HepG2 (cell line): ENCODE results near the gene RBBP8NL. TPM values are rescaled to one million over a fixed set of nuclear protein-coding genes. Genes with fewer than 3 reads are reported as not detected.

ENCODE experiments used
- CBX1 ChIP-seq: IDR thresholded peaks from one replicate; pipeline ENCODE4 v1.6.1; 2016; ENCODE audit warnings: antibody characterized with exemption, low read depth
- EED ChIP-seq: sonication (generic); formaldehyde crosslinking; IDR thresholded peaks from 2 replicates; pipeline ENCODE4 v1.5.0; 2020; ENCODE audit warnings: mild to moderate bottlenecking, missing genetic modification reagents
- GABPA ChIP-seq, 2 experiments: IDR thresholded peaks; 2 replicates each; pipeline ENCODE4 v1.6.1; 2011 to 2016; ENCODE audit warnings: low read depth in 2 of 2, low read length in 1 of 2, missing biosample characterization in 1 of 2, missing genetic modification characterization in 1 of 2
- HMGXB4 ChIP-seq, 2 experiments: sonication (generic) in 1 of 2; formaldehyde crosslinking in 1 of 2; IDR thresholded peaks; 2 replicates each; pipeline versions ENCODE4 v1.4.0 to v1.6.1; 2018 to 2020; ENCODE audit warnings: missing genetic modification reagents in 2 of 2, borderline replicate concordance in 1 of 2, low read depth in 1 of 2, mild to moderate bottlenecking in 1 of 2, missing biosample characterization in 1 of 2
- IRX3 ChIP-seq: sonication (generic); formaldehyde crosslinking; IDR thresholded peaks from 2 replicates; pipeline ENCODE4 v1.8.1; 2023; ENCODE audit warnings: mild to moderate bottlenecking, low read depth, missing genetic modification reagents, borderline replicate concordance
- SRY ChIP-seq: sonication (generic); formaldehyde crosslinking; IDR thresholded peaks from 2 replicates; pipeline ENCODE4 v1.8.0; 2022; ENCODE audit warnings: mild to moderate bottlenecking, missing genetic modification reagents
- THAP8 ChIP-seq: sonication (generic); formaldehyde crosslinking; IDR thresholded peaks from 2 replicates; pipeline ENCODE4 v1.5.1; 2020; ENCODE audit warnings: missing genetic modification reagents, mild to moderate bottlenecking, borderline replicate concordance
- U2AF2 ChIP-seq: fragments of 200-400 bp; formaldehyde crosslinking; IDR thresholded peaks from 2 replicates; pipeline ENCODE4 v1.6.1; 2017; ENCODE audit warnings: low read depth, mild to moderate bottlenecking, low read length
- ZBTB7A ChIP-seq: sonication (generic); formaldehyde crosslinking; IDR thresholded peaks from 2 replicates; pipeline ENCODE4 v1.8.0; 2022; ENCODE audit warnings: mild to moderate bottlenecking, missing genetic modification reagents
- ZFX ChIP-seq: sonication (generic); formaldehyde crosslinking; IDR thresholded peaks from 2 replicates; pipeline ENCODE4 v1.4.0; 2020; ENCODE audit warnings: mild to moderate bottlenecking, low read depth, missing genetic modification reagents, moderate library complexity
- ZNF589 ChIP-seq: sonication (generic); formaldehyde crosslinking; conservative IDR thresholded peaks from 2 replicates; pipeline ENCODE4 v1.8.0; 2022; ENCODE audit warnings: mild to moderate bottlenecking, moderate library complexity, missing genetic modification reagents
- ZNF605 ChIP-seq: sonication (generic); formaldehyde crosslinking; IDR thresholded peaks from 2 replicates; pipeline ENCODE4 v1.8.0; 2022; ENCODE audit warnings: mild to moderate bottlenecking, missing genetic modification reagents
- ZNF75D ChIP-seq: sonication (generic); formaldehyde crosslinking; IDR thresholded peaks from 2 replicates; pipeline ENCODE4 v1.8.1; 2023; ENCODE audit warnings: missing genetic modification reagents, mild to moderate bottlenecking, borderline replicate concordance
- ZNF788 ChIP-seq: sonication (generic); formaldehyde crosslinking; IDR thresholded peaks from 2 replicates; pipeline ENCODE4 v1.5.0; 2020; ENCODE audit warnings: mild to moderate bottlenecking, missing genetic modification reagents, borderline replicate concordance
- polyA plus RNA-seq, 8 experiments: library from polyadenylated mRNA; depleted of rRNA in 3 of 8; stranded (reverse) in 7 of 8; unstranded in 1 of 8; fragments of >200 nt; fragmentation: Illumina TruSeq in 4 of 8; extraction: Trizol in 4 of 8; gene quantifications; 2 replicates each; pipeline versions ENCODE4 v1.2.1 to v1.2.3, GENCODE V29; 2011 to 2016; ENCODE audit warnings: low read depth in 4 of 8, missing spikeins in 1 of 8, mixed read lengths in 1 of 8; ENCODE audit not compliant: insufficient read depth in 1 of 8
- total RNA-seq, 5 experiments: library from RNA; depleted of rRNA; stranded (reverse); fragments of >200 nt; fragmentation: Illumina TruSeq; extraction: Trizol; gene quantifications; 2 replicates each; pipeline ENCODE4 v1.2.3, GENCODE V29; 2016; ENCODE audit warnings: low read depth in 1 of 5
- TF ChIP-seq, protein P1 (sequence below): sonication (generic); formaldehyde crosslinking; IDR thresholded peaks from 2 replicates; pipeline ENCODE4 v1.4.0; 2020; ENCODE audit warnings: missing genetic modification reagents
- TF ChIP-seq, protein P2 (sequence below): fragments of 450-650 bp; IDR thresholded peaks from 2 replicates; pipeline ENCODE4 v1.6.1; 2017; ENCODE audit warnings: mild to moderate bottlenecking

RBBP8NL gene
- total and polyA plus RNA-seq, 2 of the 13 experiments (the other 11 are each of a cell fraction or from before 2014, with no cell fraction given), result 0.69 to 0.86 TPM

DNA sequence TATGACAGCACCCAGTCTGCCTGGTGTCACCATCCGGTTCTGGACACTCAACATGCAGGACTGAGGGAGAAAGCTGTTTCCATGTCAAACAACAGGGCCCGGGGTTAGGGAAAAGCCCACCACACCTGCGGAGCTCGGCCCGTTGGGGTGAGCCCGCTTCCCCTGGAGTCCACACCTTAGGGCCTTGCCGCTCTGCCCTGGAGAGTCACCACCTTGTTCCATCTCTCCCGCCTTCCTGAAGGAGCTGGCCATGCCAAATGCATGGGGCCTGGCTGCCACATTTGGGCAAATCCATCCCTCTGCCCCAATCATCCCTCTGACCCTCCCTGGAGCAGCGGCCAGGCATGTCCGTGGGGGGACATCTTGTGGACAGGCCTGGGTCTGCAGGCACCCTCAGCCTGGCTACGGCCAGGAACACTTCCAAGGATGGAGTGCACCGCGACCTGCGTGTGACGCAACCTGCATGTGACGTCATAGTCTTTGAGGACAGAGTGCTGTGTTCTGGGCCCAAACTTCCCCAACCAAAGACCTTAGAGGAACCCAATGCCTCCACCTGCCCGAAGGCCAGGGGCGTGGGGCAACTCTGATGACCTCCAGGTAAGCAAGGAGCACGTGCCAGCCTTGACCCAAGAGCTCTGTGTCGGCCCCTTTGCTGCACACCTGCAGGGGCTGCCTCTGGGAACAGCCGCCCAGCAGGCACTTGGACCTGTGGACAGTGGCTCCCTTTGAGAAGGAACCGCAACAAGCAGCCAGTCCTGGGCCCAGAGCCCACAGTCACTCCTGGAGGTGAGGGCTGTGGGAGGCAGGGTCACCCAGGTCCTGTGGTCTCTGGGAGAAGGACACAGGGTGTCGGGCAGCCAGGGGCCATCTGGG lies 22.0 kb downstream of the RBBP8NL start (continued):
- TF ChIP-seq ZNF589 (CRISPR knock-in tag), result 0 out of 2 replicates have a peak, but pooled peaks have one; percentile 80
- TF ChIP-seq IRX3, result peak; percentile 65; the same call in 1 of the 2 replicates
- no peak for TF ChIP-seq THAP8 (CRISPR knock-in tag)
- peak; percentile 72 to 75; a peak in 3 of 4 replicates for TF ChIP-seq HMGXB4 (CRISPR knock-in tag; IDR thresholded peaks at IDR 0.05; ENCODE audit: borderline replicate concordance in 1 of 2, low read depth in 1 of 2)
- TF ChIP-seq, protein P1, sequence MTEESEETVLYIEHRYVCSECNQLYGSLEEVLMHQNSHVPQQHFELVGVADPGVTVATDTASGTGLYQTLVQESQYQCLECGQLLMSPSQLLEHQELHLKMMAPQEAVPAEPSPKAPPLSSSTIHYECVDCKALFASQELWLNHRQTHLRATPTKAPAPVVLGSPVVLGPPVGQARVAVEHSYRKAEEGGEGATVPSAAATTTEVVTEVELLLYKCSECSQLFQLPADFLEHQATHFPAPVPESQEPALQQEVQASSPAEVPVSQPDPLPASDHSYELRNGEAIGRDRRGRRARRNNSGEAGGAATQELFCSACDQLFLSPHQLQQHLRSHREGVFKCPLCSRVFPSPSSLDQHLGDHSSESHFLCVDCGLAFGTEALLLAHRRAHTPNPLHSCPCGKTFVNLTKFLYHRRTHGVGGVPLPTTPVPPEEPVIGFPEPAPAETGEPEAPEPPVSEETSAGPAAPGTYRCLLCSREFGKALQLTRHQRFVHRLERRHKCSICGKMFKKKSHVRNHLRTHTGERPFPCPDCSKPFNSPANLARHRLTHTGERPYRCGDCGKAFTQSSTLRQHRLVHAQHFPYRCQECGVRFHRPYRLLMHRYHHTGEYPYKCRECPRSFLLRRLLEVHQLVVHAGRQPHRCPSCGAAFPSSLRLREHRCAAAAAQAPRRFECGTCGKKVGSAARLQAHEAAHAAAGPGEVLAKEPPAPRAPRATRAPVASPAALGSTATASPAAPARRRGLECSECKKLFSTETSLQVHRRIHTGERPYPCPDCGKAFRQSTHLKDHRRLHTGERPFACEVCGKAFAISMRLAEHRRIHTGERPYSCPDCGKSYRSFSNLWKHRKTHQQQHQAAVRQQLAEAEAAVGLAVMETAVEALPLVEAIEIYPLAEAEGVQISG (CRISPR knock-in tag), result peak; percentile 52; the same call in 1 of the 2 replicates
- TF ChIP-seq, protein P2, sequence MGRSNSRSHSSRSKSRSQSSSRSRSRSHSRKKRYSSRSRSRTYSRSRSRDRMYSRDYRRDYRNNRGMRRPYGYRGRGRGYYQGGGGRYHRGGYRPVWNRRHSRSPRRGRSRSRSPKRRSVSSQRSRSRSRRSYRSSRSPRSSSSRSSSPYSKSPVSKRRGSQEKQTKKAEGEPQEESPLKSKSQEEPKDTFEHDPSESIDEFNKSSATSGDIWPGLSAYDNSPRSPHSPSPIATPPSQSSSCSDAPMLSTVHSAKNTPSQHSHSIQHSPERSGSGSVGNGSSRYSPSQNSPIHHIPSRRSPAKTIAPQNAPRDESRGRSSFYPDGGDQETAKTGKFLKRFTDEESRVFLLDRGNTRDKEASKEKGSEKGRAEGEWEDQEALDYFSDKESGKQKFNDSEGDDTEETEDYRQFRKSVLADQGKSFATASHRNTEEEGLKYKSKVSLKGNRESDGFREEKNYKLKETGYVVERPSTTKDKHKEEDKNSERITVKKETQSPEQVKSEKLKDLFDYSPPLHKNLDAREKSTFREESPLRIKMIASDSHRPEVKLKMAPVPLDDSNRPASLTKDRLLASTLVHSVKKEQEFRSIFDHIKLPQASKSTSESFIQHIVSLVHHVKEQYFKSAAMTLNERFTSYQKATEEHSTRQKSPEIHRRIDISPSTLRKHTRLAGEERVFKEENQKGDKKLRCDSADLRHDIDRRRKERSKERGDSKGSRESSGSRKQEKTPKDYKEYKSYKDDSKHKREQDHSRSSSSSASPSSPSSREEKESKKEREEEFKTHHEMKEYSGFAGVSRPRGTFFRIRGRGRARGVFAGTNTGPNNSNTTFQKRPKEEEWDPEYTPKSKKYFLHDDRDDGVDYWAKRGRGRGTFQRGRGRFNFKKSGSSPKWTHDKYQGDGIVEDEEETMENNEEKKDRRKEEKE, result no peak
- TF ChIP-seq ZFX (CRISPR knock-in tag), result peak; percentile 63
- TF ChIP-seq EED (CRISPR knock-in tag), result peak; percentile 57; the same call in 1 of the 2 replicates
- no peak for TF ChIP-seq U2AF2
- TF ChIP-seq ZNF605, result peak; percentile 37; the same call in 1 of the 2 replicates
- 0 out of 2 replicates have a peak, but pooled peaks have one; percentile 41 for TF ChIP-seq ZBTB7A
- TF ChIP-seq ZNF75D, result no peak
- no peak for TF ChIP-seq GABPA (IDR thresholded peaks at IDR 0.05; ENCODE audit: low read depth, low read length)
- no peak for TF ChIP-seq GABPA (CRISPR knock-in tag; IDR thresholded peaks at IDR 0.05; ENCODE audit: low read depth)
- TF ChIP-seq SRY (CRISPR knock-in tag), result no peak
- TF ChIP-seq CBX1, result no peak
- TF ChIP-seq ZNF788 (CRISPR knock-in tag), result peak; percentile 35; the same call in 1 of the 2 replicates
